HG03139 (cell line): ENCODE data around the gene ACBD4.

Experiments
- ATAC-seq: cut with Tn5 transposase; IDR thresholded peaks from one replicate; pipeline ENCODE4 v1.9.1; 2021; ENCODE audit not compliant: unreplicated experiment

The ACBD4 gene

GRCh38 chr17:45132572-45133463 is 2.7 kb upstream of the ACBD4 start:
- ATAC-seq = no peak

GRCh38 chr17:45135978-45136791 is 698 bp downstream of the ACBD4 start:
- no peak for ATAC-seq

GRCh38 chr17:45136846-45137560 is 1.5 kb downstream of the ACBD4 start:
- no peak for ATAC-seq

GRCh38 chr17:45137561-45138305 is 2.2 kb downstream of the ACBD4 start:
- no peak for ATAC-seq

DNA sequence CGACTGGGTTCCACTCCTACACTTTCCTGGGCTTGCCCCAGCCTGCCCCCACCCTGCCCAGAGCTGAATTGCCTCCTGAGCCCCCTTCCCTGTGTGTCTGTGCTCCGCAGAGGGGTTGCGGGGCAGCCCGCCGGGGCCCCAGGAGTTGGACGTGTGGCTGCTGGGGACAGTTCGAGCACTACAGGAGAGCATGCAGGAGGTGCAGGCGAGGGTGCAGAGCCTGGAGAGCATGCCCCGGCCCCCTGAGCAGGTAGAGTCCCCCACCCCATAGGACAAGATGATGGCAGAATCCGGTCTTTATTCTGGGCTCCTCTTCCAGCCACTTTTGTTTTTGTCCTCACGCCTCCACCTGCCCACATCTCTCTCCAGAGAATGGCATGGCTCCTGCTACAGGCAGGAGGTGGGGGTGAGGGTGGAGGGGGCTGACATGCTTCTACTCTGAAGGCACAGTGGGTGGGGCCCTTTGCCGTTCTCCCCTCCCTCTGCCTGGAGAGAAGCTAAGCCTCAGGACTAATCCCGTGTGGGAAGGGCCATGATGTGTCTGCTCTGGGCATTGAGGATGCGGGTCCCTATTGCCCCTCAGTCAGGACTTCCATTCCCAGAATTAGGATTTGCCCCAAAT is 3.5 kb downstream of the ACBD4 start:
- no peak for ATAC-seq

DNA sequence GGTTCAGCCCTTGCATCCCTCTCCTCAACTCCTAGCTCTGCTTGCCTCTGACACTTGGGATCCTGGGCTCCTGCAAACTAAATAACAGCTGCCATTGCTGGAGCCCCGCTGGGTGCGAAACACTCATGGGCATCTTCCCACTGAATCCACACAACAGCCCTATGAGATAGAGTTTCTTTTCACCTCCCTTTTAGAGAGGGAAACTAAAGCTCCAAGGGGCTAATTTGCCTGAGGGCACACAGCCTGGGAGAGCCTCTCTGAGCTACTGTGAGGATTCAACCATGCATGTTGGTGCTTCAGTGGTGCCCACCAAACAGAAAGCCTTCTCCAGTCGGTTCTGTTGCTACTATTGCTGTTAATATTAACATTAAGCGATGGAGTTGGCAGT is 4.0 kb downstream of the ACBD4 start:
- no peak for ATAC-seq

DNA sequence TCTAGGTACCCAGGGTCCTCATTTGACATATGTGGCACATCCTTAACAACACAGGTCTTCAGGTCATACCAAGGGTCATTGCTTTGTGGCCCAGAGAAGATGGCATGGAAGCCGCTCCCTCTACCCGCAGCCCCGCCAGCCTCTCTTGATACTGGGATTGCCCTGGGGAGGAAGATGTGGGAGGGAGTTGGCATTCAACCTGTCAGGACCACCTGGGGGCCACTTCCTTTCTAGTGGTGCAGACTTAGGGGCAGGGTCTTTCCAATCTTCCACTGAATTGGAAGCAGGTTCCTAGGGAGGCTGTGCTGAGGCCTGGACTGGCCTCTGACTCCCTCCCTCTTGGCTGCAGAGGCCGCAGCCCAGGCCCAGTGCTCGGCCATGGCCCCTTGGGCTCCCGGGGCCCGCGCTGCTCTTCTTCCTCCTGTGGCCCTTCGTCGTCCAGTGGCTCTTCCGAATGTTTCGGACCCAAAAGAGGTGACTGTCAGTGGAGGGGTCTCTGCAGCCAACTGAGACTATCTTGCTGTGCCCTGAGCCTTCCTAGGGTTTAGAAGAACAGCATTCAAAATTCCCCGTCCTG is 7.7 kb downstream of the ACBD4 start:
- no peak for ATAC-seq

- no peak for ATAC-seq
Observed at GRCh38 chr17:45143767-45144198, 8.3 kb downstream of the ACBD4 start.

GRCh38 chr17:45144199-45145034 is 8.9 kb downstream of the ACBD4 start:
- ATAC-seq = no peak

DNA sequence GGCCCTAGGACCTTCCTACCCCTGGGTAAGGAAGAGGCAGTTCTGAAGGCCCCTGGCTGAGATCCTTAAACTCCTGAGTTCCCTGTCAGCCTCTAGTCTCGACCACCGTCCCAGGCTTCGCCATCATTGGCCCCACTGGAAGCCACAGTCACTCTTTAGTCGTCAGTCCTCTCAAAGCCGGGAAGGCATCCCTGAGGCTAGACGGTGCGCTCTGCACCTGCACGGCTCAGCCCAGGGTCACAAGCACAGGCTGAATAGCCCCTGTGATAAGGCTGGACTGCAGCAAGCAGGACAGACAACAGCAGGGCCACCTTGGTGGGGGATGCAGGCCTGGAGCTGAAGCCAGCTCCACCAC is 9.5 kb downstream of the ACBD4 start:
- no peak for ATAC-seq

DNA sequence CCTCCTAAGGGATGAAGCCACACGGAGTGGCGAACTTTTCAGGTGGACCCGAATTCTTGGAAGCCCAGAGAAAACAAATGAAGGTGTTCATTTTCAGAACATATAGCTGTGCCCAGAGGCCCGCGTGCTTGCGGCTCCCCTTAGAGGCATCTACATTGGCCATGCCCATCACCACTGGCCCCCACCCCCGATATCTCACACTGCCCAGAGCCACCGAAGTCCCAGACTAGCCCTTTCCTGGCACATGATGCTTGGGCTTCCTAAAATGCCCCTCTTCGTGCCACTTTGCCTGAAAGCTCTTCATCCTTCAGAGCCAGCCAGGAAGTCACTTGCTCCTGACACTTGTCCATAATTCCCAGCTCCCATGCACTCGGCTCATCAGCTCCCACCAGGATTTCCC is 10.7 kb downstream of the ACBD4 start:
- ATAC-seq = no peak

DNA sequence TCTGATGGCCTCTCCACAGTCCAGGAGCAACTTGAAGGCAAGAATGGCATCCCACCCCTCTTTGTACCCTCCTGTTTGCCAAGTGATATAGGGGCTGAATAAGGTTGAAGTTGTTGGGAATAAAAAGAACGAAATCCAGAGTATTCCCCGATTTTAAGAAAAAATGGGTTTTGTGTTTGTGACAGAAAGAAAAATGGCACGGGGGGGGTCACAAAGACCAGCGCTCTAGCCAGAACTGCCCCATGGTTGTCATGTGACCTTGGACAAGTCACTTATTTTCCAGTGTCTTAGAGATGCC is 11.1 kb downstream of the ACBD4 start:
- ATAC-seq = no peak

- peak; percentile 5 for ATAC-seq
Observed at GRCh38 chr17:45146890-45147580, 11.5 kb downstream of the ACBD4 start.

GRCh38 chr17:45147581-45148182 is 12.2 kb downstream of the ACBD4 start:
- peak; percentile 24 for ATAC-seq

GRCh38 chr17:45148183-45149036 is 12.9 kb downstream of the ACBD4 start, which contains the start of gene HEXIM1:
TSS of gene HEXIM1 (plus strand) at chr17:45148475. CDS start at chr17:45149191, 716 bp downstream.
- peak; percentile 65 for ATAC-seq

DNA sequence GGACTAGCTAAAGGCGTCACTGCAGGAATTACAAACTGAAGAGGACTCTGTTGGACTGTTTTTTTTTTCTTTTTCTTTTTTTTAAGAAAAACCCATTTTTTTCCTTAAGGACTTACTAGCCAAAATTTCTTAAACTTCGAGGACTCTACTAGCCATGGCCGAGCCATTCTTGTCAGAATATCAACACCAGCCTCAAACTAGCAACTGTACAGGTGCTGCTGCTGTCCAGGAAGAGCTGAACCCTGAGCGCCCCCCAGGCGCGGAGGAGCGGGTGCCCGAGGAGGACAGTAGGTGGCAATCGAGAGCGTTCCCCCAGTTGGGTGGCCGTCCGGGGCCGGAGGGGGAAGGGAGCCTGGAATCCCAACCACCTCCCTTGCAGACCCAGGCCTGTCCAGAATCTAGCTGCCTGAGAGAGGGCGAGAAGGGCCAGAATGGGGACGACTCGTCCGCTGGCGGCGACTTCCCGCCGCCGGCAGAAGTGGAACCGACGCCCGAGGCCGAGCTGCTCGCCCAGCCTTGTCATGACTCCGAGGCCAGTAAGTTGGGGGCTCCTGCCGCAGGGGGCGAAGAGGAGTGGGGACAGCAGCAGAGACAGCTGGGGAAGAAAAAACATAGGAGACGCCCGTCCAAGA is 13.7 kb downstream of the ACBD4 start:
- ATAC-seq = no peak
